GM12892 (cell line): ENCODE measurements around the gene MLLT1.
A peak's percentile ranks its signal among the peaks of the same experiment; 100 is the strongest.

Experiments used
- DNase-seq: peaks from one replicate; pipeline ENCODE4 v3.0.0; 2011; ENCODE audit not compliant: insufficient read length
- FAIRE-seq: peaks from 2 replicates; lab custom pipeline; 2011; peaks lifted over from hg19 to GRCh38; lab: Jason Lieb, UNC
- POLR2A ChIP-seq: IDR thresholded peaks from 2 replicates; pipeline ENCODE4 v1.6.1; 2011; ENCODE audit warnings: low read depth, low read length, control low read depth
- POLR2AphosphoS5 ChIP-seq: IDR thresholded peaks from 2 replicates; pipeline ENCODE4 v1.6.1; 2011; ENCODE audit warnings: low read depth, low read length, control low read depth
- TAF1 ChIP-seq: IDR thresholded peaks from 2 replicates; pipeline ENCODE4 v1.6.1; 2011; ENCODE audit warnings: low read depth, mild to moderate bottlenecking, control low read depth, low read length, borderline replicate concordance

MLLT1 gene

GRCh38 chr19:6216996-6217751, 62.6 kb downstream of the MLLT1 start:
- TF ChIP-seq POLR2A (no peak), TAF1 (no peak), POLR2AphosphoS5 (no peak)
- DNase-seq (peak; percentile 22), FAIRE-seq (no peak)

- DNase-seq: peak; percentile 13
- TF ChIP-seq TAF1 (no peak), POLR2A (no peak), POLR2AphosphoS5 (no peak)
- no peak for FAIRE-seq
These were observed 63.4 kb downstream of the MLLT1 start for GRCh38 chr19:6216236-6216995.

DNA sequence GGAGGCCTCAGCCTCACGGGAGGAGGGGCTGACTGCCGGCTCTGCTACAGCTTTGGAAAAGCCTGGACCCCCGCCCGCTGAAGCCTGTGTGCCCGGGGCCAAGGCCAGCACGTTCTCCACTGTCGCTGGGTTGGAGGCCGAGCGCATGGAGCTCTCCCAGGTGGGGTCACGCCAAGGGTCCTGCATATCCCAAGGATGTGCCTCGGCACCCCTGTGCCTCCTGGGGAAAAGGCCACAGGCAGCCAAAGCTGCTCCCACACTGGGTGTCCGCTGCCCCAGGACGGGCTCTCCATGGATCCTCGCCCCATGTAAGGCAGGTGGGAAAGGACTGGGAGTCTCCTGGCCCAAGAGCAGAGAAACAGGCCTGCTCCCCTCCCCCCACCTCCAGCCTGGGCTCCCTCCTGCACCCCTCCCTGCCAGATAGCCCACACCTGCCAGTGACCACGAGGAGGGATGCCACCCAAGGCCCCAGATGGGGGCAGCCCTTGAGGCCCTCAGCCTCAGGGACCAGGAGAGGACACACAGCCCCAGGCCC, 64.0 kb downstream of the MLLT1 start:
- TF ChIP-seq TAF1 (no peak), POLR2A (no peak), POLR2AphosphoS5 (no peak)
- FAIRE-seq (no peak), DNase-seq (no peak)

- FAIRE-seq: no peak
- DNase-seq: no peak
- TF ChIP-seq POLR2A (no peak), POLR2AphosphoS5 (no peak)
These were observed 64.8 kb downstream of the MLLT1 start for GRCh38 chr19:6214881-6215541.

GRCh38 chr19:6213696-6214641, 65.8 kb downstream of the MLLT1 start:
- TF ChIP-seq POLR2AphosphoS5: no peak
- no peak for TF ChIP-seq POLR2A
- TF ChIP-seq TAF1: no peak
- DNase-seq (peak; percentile 19), FAIRE-seq (no peak)

DNA sequence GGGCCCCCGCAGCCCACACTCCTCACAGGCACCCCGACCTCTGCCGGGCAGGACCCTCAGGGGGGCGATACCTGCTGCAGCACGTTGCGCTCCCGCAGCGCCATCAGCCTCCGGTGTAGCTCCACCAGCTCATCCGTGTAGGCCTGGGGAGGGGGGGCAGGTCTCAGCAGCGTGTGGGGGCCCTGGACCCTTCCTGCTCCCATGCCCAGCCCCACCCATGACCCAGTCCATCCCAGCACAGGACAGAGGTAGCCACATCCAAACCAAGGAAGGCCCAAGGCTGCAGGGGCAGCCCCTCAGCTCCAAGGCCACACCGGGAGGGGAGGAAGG, 66.5 kb downstream of the MLLT1 start:
- no peak for DNase-seq
- TF ChIP-seq POLR2AphosphoS5 (no peak), TAF1 (no peak), POLR2A (no peak)
- no peak for FAIRE-seq

DNA sequence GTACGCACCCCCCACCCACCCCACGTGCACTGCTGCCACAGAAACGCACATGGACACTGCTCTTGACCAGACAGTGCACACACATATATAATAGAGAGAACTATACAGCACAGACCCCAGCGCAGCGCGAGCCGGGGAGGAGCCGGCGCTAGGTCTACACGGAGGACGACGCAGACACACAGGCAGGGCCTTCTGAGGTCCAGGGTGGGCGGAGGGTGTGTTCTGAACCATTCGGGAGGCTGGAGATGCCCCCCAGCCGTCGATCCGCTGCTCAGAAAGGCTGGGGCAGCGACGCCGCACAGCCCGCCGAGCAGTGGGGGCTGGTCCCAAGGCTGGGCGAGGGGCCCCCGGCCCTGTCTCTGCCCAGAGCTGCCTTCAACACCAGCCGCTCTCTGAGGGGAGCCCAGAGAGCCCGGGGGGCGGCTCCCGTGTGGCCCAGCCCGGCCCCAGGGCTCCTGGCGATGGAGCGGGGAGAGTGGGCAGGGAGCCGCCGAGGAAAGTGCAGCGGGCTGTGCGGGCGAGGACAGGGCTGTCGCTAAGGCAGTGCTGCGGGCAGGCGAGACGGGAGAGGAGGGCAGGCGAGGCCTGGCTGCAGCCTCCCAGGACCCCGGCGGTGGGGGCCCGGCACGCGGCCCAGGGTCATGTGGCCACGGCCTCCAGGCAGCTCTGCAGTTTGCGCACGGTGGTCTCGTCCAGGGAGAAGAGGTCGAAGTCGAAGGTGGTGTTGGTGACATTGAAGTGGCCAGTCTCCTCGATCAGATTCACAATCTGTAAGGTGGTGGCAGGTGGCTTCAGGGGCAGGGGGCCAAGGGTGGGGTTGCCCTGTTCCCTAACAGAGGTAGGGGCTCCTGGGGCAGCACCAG, 67.1 kb downstream of the MLLT1 start:
- TF ChIP-seq POLR2A (no peak), TAF1 (no peak), POLR2AphosphoS5 (no peak)
- FAIRE-seq: no peak
- peak; percentile 18 for DNase-seq

- TF ChIP-seq POLR2AphosphoS5 (no peak), TAF1 (no peak), POLR2A (no peak)
- FAIRE-seq (no peak), DNase-seq (no peak)
These were observed 68.0 kb downstream of the MLLT1 start for GRCh38 chr19:6211632-6212402.
